ENCODE results near the gene EYA2.

EYA2 gene

GRCh38 chr20:46978951-46979491, 84.4 kb downstream of the EYA2 start:
- peak; percentile 72 for DNase-seq (ENCODE audit: low spot score)

- no peak for DNase-seq (ENCODE audit: low spot score)
Observed at GRCh38 chr20:46979603-46980241, 85.1 kb downstream of the EYA2 start.

GRCh38 chr20:46981184-46981583, 86.5 kb downstream of the EYA2 start:
- DNase-seq (ENCODE audit: low spot score): no peak

GRCh38 chr20:46983466-46983865, 88.8 kb downstream of the EYA2 start:
- DNase-seq (ENCODE audit: low spot score): no peak

GRCh38 chr20:46984405-46984804, 89.8 kb downstream of the EYA2 start:
- DNase-seq (ENCODE audit: low spot score): no peak

GRCh38 chr20:46985250-46985649, 90.6 kb downstream of the EYA2 start:
- no peak for DNase-seq (ENCODE audit: low spot score)

GRCh38 chr20:46985671-46986070, 91.0 kb downstream of the EYA2 start:
- DNase-seq (ENCODE audit: low spot score): no peak

GRCh38 chr20:46987001-46987400, 92.4 kb downstream of the EYA2 start:
- no peak for DNase-seq (ENCODE audit: low spot score)

- no peak for DNase-seq (ENCODE audit: low spot score)
Observed at GRCh38 chr20:46990017-46990595, 95.5 kb downstream of the EYA2 start.

GRCh38 chr20:46990596-46991104, 96.0 kb downstream of the EYA2 start:
- no peak for DNase-seq (ENCODE audit: low spot score)

- no peak for DNase-seq (ENCODE audit: low spot score)
Observed at GRCh38 chr20:46991168-46991567, 96.5 kb downstream of the EYA2 start.

- no peak for DNase-seq (ENCODE audit: low spot score)
Observed at GRCh38 chr20:46991880-46992639, 97.4 kb downstream of the EYA2 start.

- DNase-seq (ENCODE audit: low spot score): no peak
Observed at GRCh38 chr20:46992640-46993035, 98.0 kb downstream of the EYA2 start.

GRCh38 chr20:46993465-46994095, 98.9 kb downstream of the EYA2 start:
- no peak for DNase-seq (ENCODE audit: low spot score)

GRCh38 chr20:46994341-46994740, 99.7 kb downstream of the EYA2 start:
- no peak for DNase-seq (ENCODE audit: low spot score)

- no peak for DNase-seq (ENCODE audit: low spot score)
Observed at GRCh38 chr20:46995561-46996142, 101.0 kb downstream of the EYA2 start.

- no peak for DNase-seq (ENCODE audit: low spot score)
Observed at GRCh38 chr20:46997187-46997586, 102.5 kb downstream of the EYA2 start.

- no peak for DNase-seq (ENCODE audit: low spot score)
Observed at GRCh38 chr20:46998477-46999240, 104.0 kb downstream of the EYA2 start.

GRCh38 chr20:46999801-47000465, 105.3 kb downstream of the EYA2 start:
- DNase-seq (ENCODE audit: low spot score): no peak

- no peak for DNase-seq (ENCODE audit: low spot score)
Observed at GRCh38 chr20:47003223-47003622, 108.6 kb downstream of the EYA2 start.
